ENCODE data around the gene COLEC11. TPM values are rescaled to one million over a fixed set of nuclear protein-coding genes. Genes with fewer than 3 reads are reported as not detected.

The COLEC11 gene
- total and polyA plus RNA-seq, 9 of the 15 experiments (the other 6 are each of a cell fraction or from before 2014, with no cell fraction given): 0.32 to 4.3 (median 1.8) TPM

DNA sequence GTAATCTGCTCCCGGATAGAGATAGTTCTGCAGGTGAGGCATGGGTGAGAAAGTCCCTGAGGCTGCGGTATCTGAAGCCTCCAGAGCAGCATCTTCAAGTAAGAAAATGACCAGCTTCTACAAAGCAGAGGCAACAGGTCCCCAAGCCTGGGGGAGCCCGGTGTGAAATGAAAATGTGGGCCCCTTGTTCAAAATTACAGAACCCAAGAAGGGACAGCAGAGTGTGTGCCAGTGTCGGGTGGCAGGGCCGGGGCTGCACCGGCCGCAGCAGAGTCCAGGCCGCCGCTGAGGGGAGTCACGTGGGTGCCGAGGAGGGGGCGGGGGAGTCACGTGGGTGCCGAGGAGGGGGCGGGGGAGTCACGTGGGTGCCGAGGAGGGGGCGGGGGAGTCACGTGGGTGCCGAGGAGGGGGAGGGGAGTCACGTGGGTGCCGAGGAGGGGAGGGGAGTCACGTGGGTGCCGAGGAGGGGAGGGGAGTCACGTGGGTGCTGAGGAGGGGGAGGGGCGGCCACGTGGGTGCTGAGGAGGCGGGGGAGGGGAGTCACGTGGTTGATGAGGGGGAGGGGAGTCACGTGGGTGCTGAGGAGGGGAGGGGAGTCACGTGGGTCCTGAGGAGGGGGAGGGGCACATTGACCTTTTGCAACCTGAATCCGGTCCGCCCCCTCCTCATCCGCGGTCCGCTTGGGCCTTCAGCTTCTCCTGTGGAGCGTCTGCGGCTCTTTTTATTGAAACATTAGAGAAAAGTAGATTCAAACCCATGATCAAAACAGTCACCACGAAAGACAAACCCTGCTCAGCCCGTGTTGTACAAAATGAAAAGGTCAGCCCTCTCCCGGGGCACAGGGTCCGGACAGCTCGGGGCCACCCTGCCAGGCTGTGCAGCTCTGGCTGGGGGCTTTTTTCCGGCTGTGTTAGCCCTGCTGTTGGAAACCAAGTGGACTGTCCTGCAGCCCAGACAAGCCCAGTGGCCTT lies 10.4 kb downstream of the COLEC11 start:
- Histone ChIP-seq H4K20me1 (replicated peaks; ENCODE audit: control insufficient read depth, insufficient read depth, low read length) (no peaks in the 10 kb centered on the region), H3K79me2 (ENCODE audit: control insufficient read depth, insufficient read depth, low read length) (peaks cover 3% of the 10 kb centered on the region; the same call in 1 of the 3 replicates), H3K9me1 (ENCODE audit: control insufficient read depth, insufficient read depth, low read length) (no peaks in the 10 kb centered on the region), H3K27ac (ENCODE audit: extremely low read depth, low read depth, low read length) (peak overlapping the region; percentile 82), H3K4me1 (replicated peaks in 1 of 2; ENCODE audit: control insufficient read depth in 2 of 2, insufficient read depth in 2 of 2, low read length in 2 of 2) (peaks cover 18 to 57% of the 10 kb centered on the region in 2 experiments), H3K36me3 (ENCODE audit: control insufficient read depth, insufficient read depth, low read length) (no peaks in the 10 kb centered on the region), H2AFZ (ENCODE audit: low read depth, low read length) (peak overlapping the region; percentile 93), H3K27me3 (ENCODE audit: control insufficient read depth in 2 of 2, insufficient read depth in 2 of 2, low read length in 2 of 2) (no peaks in the 10 kb centered on the region), H3K9ac (ENCODE audit: insufficient read depth in 1 of 2, low read depth in 2 of 2, low read length in 2 of 2) (peak overlapping the region; percentile 39 to 63; a peak in 2 of 4 replicates), H3K9me3 (replicated peaks; ENCODE audit: control insufficient read depth, insufficient read depth, low read depth, low read length) (peaks cover 9% of the 10 kb centered on the region; the same call in 1 of the 2 replicates), H3K4me3 (no peak overlapping the region), H3K4me2 (ENCODE audit: insufficient read depth, low read length) (peak overlapping the region; percentile 53)
- intact Hi-C loops (cut with micrococcal nuclease): no loop called here
- in situ Hi-C loops (cut with MboI): no loop called here
- peak; percentile 71 for ATAC-seq
- ChIA-PET POLR2A (no interaction called here), CTCF (ENCODE audit: low intra/inter-chr PET ratio) (no interaction called here)
- peak; percentile 79 for FAIRE-seq
- DNase-seq (ENCODE audit: extremely low read depth in 1 of 4, low spot score in 3 of 4): peak; percentile 87 to 91 (median 89)
- BruUV-seq (replicated peaks): no TSS peak
- 34% methylated on average over 22 of the region's 44 CpGs for WGBS (ENCODE audit: insufficient coverage, low coverage, missing lambda C conversion rate)
- TF ChIP-seq, protein P1, sequence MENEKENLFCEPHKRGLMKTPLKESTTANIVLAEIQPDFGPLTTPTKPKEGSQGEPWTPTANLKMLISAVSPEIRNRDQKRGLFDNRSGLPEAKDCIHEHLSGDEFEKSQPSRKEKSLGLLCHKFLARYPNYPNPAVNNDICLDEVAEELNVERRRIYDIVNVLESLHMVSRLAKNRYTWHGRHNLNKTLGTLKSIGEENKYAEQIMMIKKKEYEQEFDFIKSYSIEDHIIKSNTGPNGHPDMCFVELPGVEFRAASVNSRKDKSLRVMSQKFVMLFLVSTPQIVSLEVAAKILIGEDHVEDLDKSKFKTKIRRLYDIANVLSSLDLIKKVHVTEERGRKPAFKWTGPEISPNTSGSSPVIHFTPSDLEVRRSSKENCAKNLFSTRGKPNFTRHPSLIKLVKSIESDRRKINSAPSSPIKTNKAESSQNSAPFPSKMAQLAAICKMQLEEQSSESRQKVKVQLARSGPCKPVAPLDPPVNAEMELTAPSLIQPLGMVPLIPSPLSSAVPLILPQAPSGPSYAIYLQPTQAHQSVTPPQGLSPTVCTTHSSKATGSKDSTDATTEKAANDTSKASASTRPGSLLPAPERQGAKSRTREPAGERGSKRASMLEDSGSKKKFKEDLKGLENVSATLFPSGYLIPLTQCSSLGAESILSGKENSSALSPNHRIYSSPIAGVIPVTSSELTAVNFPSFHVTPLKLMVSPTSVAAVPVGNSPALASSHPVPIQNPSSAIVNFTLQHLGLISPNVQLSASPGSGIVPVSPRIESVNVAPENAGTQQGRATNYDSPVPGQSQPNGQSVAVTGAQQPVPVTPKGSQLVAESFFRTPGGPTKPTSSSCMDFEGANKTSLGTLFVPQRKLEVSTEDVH (IDR thresholded peaks at IDR 0.05; ENCODE audit: low read depth, partially characterized antibody): no peak
- TF ChIP-seq ZNF444 (CRISPR knock-in tag; IDR thresholded peaks at IDR 0.05) (no peak), CSDE1 (IDR thresholded peaks at IDR 0.05) (no peak), CBX8 (IDR thresholded peaks at IDR 0.05; ENCODE audit: borderline replicate concordance, extremely low read depth, low read depth, low read length, poor library complexity, severe bottlenecking) (no peak), ZNF197 (CRISPR knock-in tag; IDR thresholded peaks at IDR 0.05; ENCODE audit: low read depth) (no peak), ZNF224 (CRISPR knock-in tag; IDR thresholded peaks at IDR 0.05) (no peak), ADNP (tag; IDR thresholded peaks at IDR 0.05) (peak; percentile 44; the same call in 1 of the 2 replicates), NR2C2 (CRISPR knock-in tag; IDR thresholded peaks at IDR 0.05) (no peak), NR2C2 (tag; IDR thresholded peaks at IDR 0.05) (peak; percentile 77)
- TF ChIP-seq, protein P2, sequence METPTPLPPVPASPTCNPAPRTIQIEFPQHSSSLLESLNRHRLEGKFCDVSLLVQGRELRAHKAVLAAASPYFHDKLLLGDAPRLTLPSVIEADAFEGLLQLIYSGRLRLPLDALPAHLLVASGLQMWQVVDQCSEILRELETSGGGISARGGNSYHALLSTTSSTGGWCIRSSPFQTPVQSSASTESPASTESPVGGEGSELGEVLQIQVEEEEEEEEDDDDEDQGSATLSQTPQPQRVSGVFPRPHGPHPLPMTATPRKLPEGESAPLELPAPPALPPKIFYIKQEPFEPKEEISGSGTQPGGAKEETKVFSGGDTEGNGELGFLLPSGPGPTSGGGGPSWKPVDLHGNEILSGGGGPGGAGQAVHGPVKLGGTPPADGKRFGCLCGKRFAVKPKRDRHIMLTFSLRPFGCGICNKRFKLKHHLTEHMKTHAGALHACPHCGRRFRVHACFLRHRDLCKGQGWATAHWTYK (CRISPR knock-in tag; IDR thresholded peaks at IDR 0.05): 0 out of 2 replicates have a peak, but pooled peaks have one; percentile 22
- TF ChIP-seq, protein P3, sequence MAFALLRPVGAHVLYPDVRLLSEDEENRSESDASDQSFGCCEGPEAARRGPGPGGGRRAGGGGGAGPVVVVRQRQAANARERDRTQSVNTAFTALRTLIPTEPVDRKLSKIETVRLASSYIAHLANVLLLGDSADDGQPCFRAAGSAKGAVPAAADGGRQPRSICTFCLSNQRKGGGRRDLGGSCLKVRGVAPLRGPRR (CRISPR knock-in tag; IDR thresholded peaks at IDR 0.05): 0 out of 2 replicates have a peak, but pooled peaks have one; percentile 15
- TF ChIP-seq, protein P4, sequence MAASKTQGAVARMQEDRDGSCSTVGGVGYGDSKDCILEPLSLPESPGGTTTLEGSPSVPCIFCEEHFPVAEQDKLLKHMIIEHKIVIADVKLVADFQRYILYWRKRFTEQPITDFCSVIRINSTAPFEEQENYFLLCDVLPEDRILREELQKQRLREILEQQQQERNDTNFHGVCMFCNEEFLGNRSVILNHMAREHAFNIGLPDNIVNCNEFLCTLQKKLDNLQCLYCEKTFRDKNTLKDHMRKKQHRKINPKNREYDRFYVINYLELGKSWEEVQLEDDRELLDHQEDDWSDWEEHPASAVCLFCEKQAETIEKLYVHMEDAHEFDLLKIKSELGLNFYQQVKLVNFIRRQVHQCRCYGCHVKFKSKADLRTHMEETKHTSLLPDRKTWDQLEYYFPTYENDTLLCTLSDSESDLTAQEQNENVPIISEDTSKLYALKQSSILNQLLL (CRISPR knock-in tag; IDR thresholded peaks at IDR 0.05; ENCODE audit: borderline replicate concordance): no peak
- TF ChIP-seq, protein P5, sequence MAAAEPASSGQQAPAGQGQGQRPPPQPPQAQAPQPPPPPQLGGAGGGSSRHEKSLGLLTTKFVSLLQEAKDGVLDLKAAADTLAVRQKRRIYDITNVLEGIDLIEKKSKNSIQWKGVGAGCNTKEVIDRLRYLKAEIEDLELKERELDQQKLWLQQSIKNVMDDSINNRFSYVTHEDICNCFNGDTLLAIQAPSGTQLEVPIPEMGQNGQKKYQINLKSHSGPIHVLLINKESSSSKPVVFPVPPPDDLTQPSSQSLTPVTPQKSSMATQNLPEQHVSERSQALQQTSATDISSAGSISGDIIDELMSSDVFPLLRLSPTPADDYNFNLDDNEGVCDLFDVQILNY (CRISPR knock-in tag; IDR thresholded peaks at IDR 0.05): no peak
